B cell (primary cell): ENCODE data around the gene TEKT5. TPM values are rescaled to one million over a fixed set of nuclear protein-coding genes. Genes with fewer than 3 reads are reported as not detected.
A peak's percentile ranks its signal among the peaks of the same experiment; 100 is the strongest.

ENCODE experiments used
- ATAC-seq: fragments of 200-7000 bp; cut with Tn5 transposase; one replicate; pipeline ENCODE4 v1.10.0; 2021; ENCODE audit warnings: low read depth, mild to moderate bottlenecking, moderate number of reproducible peaks, moderate library complexity
- CTCF ChIA-PET: fragments of 350-600 bp; sonication (Branson Sonifier 250); formaldehyde crosslinking; loops from one replicate; lab custom pipeline; 2021; ENCODE audit warnings: antibody characterized with exemption, inconsistent platforms; lab: Charles Lee
- POLR2A ChIA-PET: fragments of 350-600 bp; sonication (Branson Sonifier 250); formaldehyde crosslinking; loops from one replicate; lab custom pipeline; 2021; ENCODE audit warnings: antibody characterized with exemption; lab: Charles Lee
- DNase-seq: peaks from one replicate; pipeline ENCODE4 v3.0.0; 2013
- H2AFZ ChIP-seq: 2 replicates; pipeline ENCODE4 v1.6.1; 2012; ENCODE audit warnings: mild to moderate bottlenecking, low read depth, low read length; ENCODE audit not compliant: insufficient read depth, poor library complexity, severe bottlenecking
- H3K27ac ChIP-seq, 2 donors: 1 replicate in 1 of 2; 2 replicates in 1 of 2; pipeline ENCODE4 v1.5.1; 2012 to 2013; ENCODE audit warnings: low read length in 2 of 2, mild to moderate bottlenecking in 2 of 2, moderate library complexity in 1 of 2
- H3K27me3 ChIP-seq, 4 experiments: fragments of 200-600 bp in 1 of 4; sonication (generic) in 1 of 4; replicated peaks in 1 of 4; 1 replicate in 2 of 4; 2 replicates in 2 of 4; pipeline versions ENCODE4 v1.6.1 to v1.7.0; 2013 to 2016; ENCODE audit warnings: low read length in 3 of 4, mild to moderate bottlenecking in 2 of 4, mixed read lengths in 1 of 4, moderate library complexity in 1 of 4; ENCODE audit not compliant: insufficient read depth in 4 of 4, control insufficient read depth in 3 of 4; ENCODE audit errors: control extremely low read depth in 1 of 4
- H3K36me3 ChIP-seq, 2 experiments: replicated peaks in 1 of 2; 1 replicate in 1 of 2; 2 replicates in 1 of 2; pipeline versions ENCODE4 v1.6.1 to v1.7.1; 2013; ENCODE audit warnings: low read length in 1 of 2; ENCODE audit not compliant: insufficient read depth in 2 of 2, control insufficient read depth in 1 of 2; ENCODE audit errors: control extremely low read depth in 1 of 2, extremely low read depth in 1 of 2
- H3K4me1 ChIP-seq, 2 donors: fragments of 200-600 bp in 1 of 2; sonication (generic) in 1 of 2; 1 replicate in 1 of 2; 2 replicates in 1 of 2; pipeline versions ENCODE4 v1.5.1 to v1.6.1; 2013 to 2017; ENCODE audit warnings: low read length in 2 of 2; ENCODE audit not compliant: control insufficient read depth in 2 of 2, insufficient read depth in 2 of 2
- H3K4me2 ChIP-seq: replicated peaks from 2 replicates; pipeline ENCODE3; 2012; ENCODE audit warnings: mild to moderate bottlenecking, low read depth, low read length; ENCODE audit not compliant: poor library complexity, severe bottlenecking
- H3K4me3 ChIP-seq, 5 experiments: fragments of 200-600 bp in 1 of 5; sonication (generic) in 1 of 5; 1 replicate in 3 of 5; 2 replicates in 2 of 5; pipeline versions ENCODE4 v1.5.1 to v1.7.0; 2011 to 2016; ENCODE audit warnings: low read length in 4 of 5, mild to moderate bottlenecking in 4 of 5, low read depth in 2 of 5, control low read depth in 1 of 5, moderate library complexity in 1 of 5; ENCODE audit not compliant: insufficient read depth in 1 of 5; ENCODE audit errors: control extremely low read depth in 1 of 5, extremely low read depth in 1 of 5
- H3K79me2 ChIP-seq: fragments of 200-600 bp; sonication (generic); one replicate; pipeline ENCODE4 v1.6.0; 2016; ENCODE audit warnings: low read length; ENCODE audit not compliant: control insufficient read depth, insufficient read depth
- H3K9ac ChIP-seq: fragments of 200-600 bp; sonication (generic); 2 replicates; pipeline ENCODE4 v1.6.1; 2017; ENCODE audit warnings: mild to moderate bottlenecking, low read length, moderate library complexity
- H3K9me3 ChIP-seq, 3 donors: one replicate each; pipeline versions ENCODE4 v1.6.1 to v1.7.1; 2013; ENCODE audit warnings: low read length in 2 of 3; ENCODE audit not compliant: control insufficient read depth in 2 of 3, insufficient read depth in 1 of 3; ENCODE audit errors: control extremely low read depth in 1 of 3
- H4K20me1 ChIP-seq: 2 replicates; pipeline ENCODE4 v1.6.0; 2012; ENCODE audit warnings: mild to moderate bottlenecking, low read length; ENCODE audit not compliant: insufficient read depth, control insufficient read depth, poor library complexity, severe bottlenecking
- H3K27ac Mint-ChIP-seq: one replicate; pipeline ENCODE4 v1.8.0; 2021; ENCODE audit warnings: mixed read lengths
- H3K27me3 Mint-ChIP-seq: one replicate; pipeline ENCODE4 v1.8.0; 2021; ENCODE audit warnings: mixed read lengths
- H3K4me1 Mint-ChIP-seq: one replicate; pipeline ENCODE4 v1.8.0; 2021; ENCODE audit warnings: mixed read lengths
- H3K4me3 Mint-ChIP-seq: one replicate; pipeline ENCODE4 v1.8.0; 2021; ENCODE audit warnings: mixed read lengths
- H3K9me3 Mint-ChIP-seq: one replicate; pipeline ENCODE4 v1.8.0; 2022; ENCODE audit warnings: mixed read lengths; ENCODE audit not compliant: insufficient read depth
- CTCF ChIP-seq: fragments of 200-600 bp; IDR thresholded peaks from one replicate; pipeline ENCODE4 v1.8.0; 2022; ENCODE audit warnings: antibody characterized with exemption, mild to moderate bottlenecking
- EZH2 ChIP-seq: IDR thresholded peaks from 2 replicates; pipeline ENCODE4 v1.6.1; 2012; ENCODE audit warnings: borderline replicate concordance, low read depth, mild to moderate bottlenecking, moderate library complexity, low read length; ENCODE audit not compliant: insufficient read depth, poor library complexity, severe bottlenecking
- WGBS: methylation state at CpG from one replicate; pipeline ENCODE4 v1.1.5; 2013; ENCODE audit warnings: missing lambda C conversion rate; ENCODE audit not compliant: insufficient coverage; 5-methylcytosine and 5-hydroxymethylcytosine counted together
- intact Hi-C: fragments of 100-400 bp; cut with micrococcal nuclease; formaldehyde crosslinking; loops from one replicate; pipeline ENCODE4 v1.10.0; 2022
- polyA plus RNA-seq: library from polyadenylated mRNA; depleted of rRNA; stranded (reverse); fragments of >200 nt; gene quantifications from 2 replicates; pipeline ENCODE4 v1.2.3, GENCODE V29; 2012
- total RNA-seq, 2 donors: library from RNA; stranded (reverse); fragments of 120-200 nt in 1 of 2; gene quantifications; 1 replicate in 1 of 2; 2 replicates in 1 of 2; pipeline versions ENCODE4 v1.2.3 to v1.2.4, GENCODE V29; 2013 to 2022

TEKT5 gene
- total and polyA plus RNA-seq, 2 donors (not counting 1 experiment from before 2014, with no cell fraction given), result 0.42 to 0.57 TPM

- H3K79me2 ChIP-seq, result no peaks in the 10 kb centered on the region
- 85% methylated on average over 8 of the region's 12 CpGs for WGBS
- no peak overlapping the region for H3K4me3 ChIP-seq
- ChIA-PET CTCF (no interaction called here), POLR2A (no interaction called here)
- H3K4me1 ChIP-seq, result peaks cover 24 to 34% of the 10 kb centered on the region in 2 donors
- no peak overlapping the region for H3K27ac ChIP-seq
- H3K9ac ChIP-seq, result no peak overlapping the region
- H3K27me3 ChIP-seq, result peaks cover 0 to 6% (median 0%) of the 10 kb centered on the region in 4 experiments
- Mint-ChIP-seq H3K27me3 (peaks cover 19% of the 10 kb centered on the region), H3K4me1 (peaks cover 32% of the 10 kb centered on the region), H3K4me3 (no peak overlapping the region), H3K9me3 (no peaks in the 10 kb centered on the region), H3K27ac (no peak overlapping the region)
- intact Hi-C loops, result no loop called here
- DNase-seq (no peak), ATAC-seq (no peak)
- TF ChIP-seq EZH2 (no peak), CTCF (no peak)
- H3K36me3 ChIP-seq, result no peaks in the 10 kb centered on the region
- H3K4me2 ChIP-seq, result no peak overlapping the region
- no peaks in the 10 kb centered on the region for H4K20me1 ChIP-seq
- H2AFZ ChIP-seq, result no peak overlapping the region
- peaks cover 0 to 5% (median 0%) of the 10 kb centered on the region in 3 donors for H3K9me3 ChIP-seq
Observed at GRCh38 chr16:10600782-10601443, 93.8 kb downstream of the TEKT5 start.

GRCh38 chr16:10599626-10600025 is 95.1 kb downstream of the TEKT5 start:
- peaks cover 22% of the 10 kb centered on the region for H3K27me3 Mint-ChIP-seq
- Histone ChIP-seq H3K4me1 (peaks cover 27 to 38% of the 10 kb centered on the region in 2 donors), H3K4me2 (peak overlapping the region; percentile 49), H3K36me3 (no peaks in the 10 kb centered on the region), H4K20me1 (no peaks in the 10 kb centered on the region), H3K4me3 (no peak overlapping the region), H3K9ac (no peak overlapping the region), H2AFZ (no peak overlapping the region), H3K79me2 (no peaks in the 10 kb centered on the region), H3K27me3 (peaks cover 0 to 6% (median 0%) of the 10 kb centered on the region in 4 experiments), H3K27ac (no peak overlapping the region), H3K9me3 (peaks cover 0 to 8% (median 0%) of the 10 kb centered on the region in 3 donors)
- H3K4me1 Mint-ChIP-seq, result peaks cover 41% of the 10 kb centered on the region
- peak overlapping the region; percentile 19 for H3K4me3 Mint-ChIP-seq
- peak overlapping the region; percentile 26 for H3K27ac Mint-ChIP-seq
- TF ChIP-seq EZH2 (no peak), CTCF (no peak)
- DNase-seq (peak; percentile 57), ATAC-seq (peak; percentile 73)
- H3K9me3 Mint-ChIP-seq, result no peaks in the 10 kb centered on the region
- ChIA-PET POLR2A (no interaction called here), CTCF (interaction anchor here (0.6 to 0.8 kb wide), 3 partner anchors 37 to 76 kb away, joined by 3 to 4 read pairs (median 3); no protein-coding TSS in a partner anchor)
- no CpG with 5 or more reads among the region's 7 CpGs for WGBS
- intact Hi-C loops, result no loop called here
